Astrocyte (in vitro differentiated cells and primary cell): Measurements from ENCODE around the gene ACSF2.
A peak's percentile ranks its signal among the peaks of the same experiment; 100 is the strongest.
"Not testable (repeated sequence)": the region's sequence is repeated elsewhere in the genome, so short reads cannot be mapped to it uniquely, and the experiment has no call there.

Experiments
- EZH2 ChIP-seq: IDR thresholded peaks from 2 replicates; pipeline ENCODE4 v1.6.1; 2012; ENCODE audit warnings: mild to moderate bottlenecking, low read length, inconsistent platforms; ENCODE audit not compliant: insufficient read depth
- TF ChIP-seq, protein P1 (sequence below): IDR thresholded peaks from 2 replicates; pipeline ENCODE4 v1.5.1; 2011; ENCODE audit warnings: low read depth, mild to moderate bottlenecking, inconsistent platforms, low read length, moderate library complexity; ENCODE audit not compliant: insufficient read depth

DNA sequence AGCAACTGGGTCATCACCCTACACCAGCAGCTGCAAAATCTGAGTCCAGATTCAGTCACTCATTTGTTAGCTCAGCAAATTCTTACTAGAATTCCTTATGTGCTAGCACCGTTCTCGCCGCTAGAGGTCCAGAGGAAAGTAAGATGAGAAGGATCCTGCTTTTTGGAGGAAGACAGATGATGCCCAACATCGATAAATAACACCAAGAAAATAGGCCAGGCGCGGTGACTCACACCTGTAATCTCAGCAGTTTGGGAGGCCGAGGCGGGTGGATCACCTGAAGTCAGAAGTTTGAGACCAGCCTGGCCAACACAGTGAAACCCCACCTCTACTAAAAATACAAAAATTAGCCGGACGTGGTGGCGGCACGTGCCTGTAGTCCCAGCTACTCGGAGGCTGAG lies 46.7 kb downstream of the ACSF2 start:
- TF ChIP-seq, protein P1, sequence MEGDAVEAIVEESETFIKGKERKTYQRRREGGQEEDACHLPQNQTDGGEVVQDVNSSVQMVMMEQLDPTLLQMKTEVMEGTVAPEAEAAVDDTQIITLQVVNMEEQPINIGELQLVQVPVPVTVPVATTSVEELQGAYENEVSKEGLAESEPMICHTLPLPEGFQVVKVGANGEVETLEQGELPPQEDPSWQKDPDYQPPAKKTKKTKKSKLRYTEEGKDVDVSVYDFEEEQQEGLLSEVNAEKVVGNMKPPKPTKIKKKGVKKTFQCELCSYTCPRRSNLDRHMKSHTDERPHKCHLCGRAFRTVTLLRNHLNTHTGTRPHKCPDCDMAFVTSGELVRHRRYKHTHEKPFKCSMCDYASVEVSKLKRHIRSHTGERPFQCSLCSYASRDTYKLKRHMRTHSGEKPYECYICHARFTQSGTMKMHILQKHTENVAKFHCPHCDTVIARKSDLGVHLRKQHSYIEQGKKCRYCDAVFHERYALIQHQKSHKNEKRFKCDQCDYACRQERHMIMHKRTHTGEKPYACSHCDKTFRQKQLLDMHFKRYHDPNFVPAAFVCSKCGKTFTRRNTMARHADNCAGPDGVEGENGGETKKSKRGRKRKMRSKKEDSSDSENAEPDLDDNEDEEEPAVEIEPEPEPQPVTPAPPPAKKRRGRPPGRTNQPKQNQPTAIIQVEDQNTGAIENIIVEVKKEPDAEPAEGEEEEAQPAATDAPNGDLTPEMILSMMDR = peak; percentile 25
- TF ChIP-seq EZH2 = not testable (repeated sequence)
